Osteocyte (in vitro differentiated cells): Measurements from ENCODE around the gene DGKE. TPM values are rescaled to one million over a fixed set of nuclear protein-coding genes. Genes with fewer than 3 reads are reported as not detected.
A peak's percentile ranks its signal among the peaks of the same experiment; 100 is the strongest.

Experiments
- DNase-seq: peaks from one replicate; pipeline ENCODE4 v3.0.0; 2021; ENCODE audit warnings: mixed read lengths; ENCODE audit not compliant: unreplicated experiment; ENCODE audit errors: extremely low spot score
- H3K27ac Mint-ChIP-seq: one replicate; pipeline ENCODE4 v1.8.0; 2021; ENCODE audit warnings: mild to moderate bottlenecking, mixed read lengths; ENCODE audit not compliant: unreplicated experiment
- H3K27me3 Mint-ChIP-seq: one replicate; pipeline ENCODE4 v1.8.0; 2021; ENCODE audit warnings: mixed read lengths; ENCODE audit not compliant: unreplicated experiment
- H3K36me3 Mint-ChIP-seq: one replicate; pipeline ENCODE4 v1.8.0; 2021; ENCODE audit warnings: mixed read lengths; ENCODE audit not compliant: unreplicated experiment
- H3K4me1 Mint-ChIP-seq: one replicate; pipeline ENCODE4 v1.8.0; 2021; ENCODE audit warnings: mixed read lengths; ENCODE audit not compliant: unreplicated experiment
- H3K4me3 Mint-ChIP-seq: one replicate; pipeline ENCODE4 v1.8.0; 2021; ENCODE audit warnings: mild to moderate bottlenecking, moderate library complexity, mixed read lengths; ENCODE audit not compliant: unreplicated experiment
- H3K9me3 Mint-ChIP-seq: one replicate; pipeline ENCODE4 v1.8.0; 2021; ENCODE audit warnings: mixed read lengths; ENCODE audit not compliant: unreplicated experiment
- CTCF ChIP-seq: fragments of 200-600 bp; sonication (generic); IDR thresholded peaks from 2 replicates; pipeline ENCODE4 v1.5.0; 2021; ENCODE audit warnings: antibody characterized with exemption, mild to moderate bottlenecking, moderate library complexity
- total RNA-seq: library from RNA; stranded (reverse); gene quantifications from 2 replicates; pipeline ENCODE4 v1.2.1, GENCODE V29; 2021

The DGKE gene
- total RNA-seq, 1 donor from 2014 or later = 6.6 TPM

- H3K4me3 Mint-ChIP-seq = no peak overlapping the region
- no peaks in the 10 kb centered on the region for H3K9me3 Mint-ChIP-seq
- no peak for TF ChIP-seq CTCF
- no peak overlapping the region for H3K27ac Mint-ChIP-seq
- DNase-seq = no peak
- no peaks in the 10 kb centered on the region for H3K27me3 Mint-ChIP-seq
- peaks cover 4% of the 10 kb centered on the region for H3K36me3 Mint-ChIP-seq
- H3K4me1 Mint-ChIP-seq = no peaks in the 10 kb centered on the region
Observed at GRCh38 chr17:56826611-56827414, 7.1 kb upstream of the DGKE start.

GRCh38 chr17:56830726-56831368 is 3.1 kb upstream of the DGKE start:
- no peak for DNase-seq
- Mint-ChIP-seq H3K27ac (no peak overlapping the region), H3K4me3 (no peak overlapping the region), H3K9me3 (no peaks in the 10 kb centered on the region), H3K36me3 (peaks cover 2% of the 10 kb centered on the region), H3K4me1 (peaks cover 15% of the 10 kb centered on the region), H3K27me3 (no peaks in the 10 kb centered on the region)
- no peak for TF ChIP-seq CTCF

GRCh38 chr17:56831369-56832095 is 2.4 kb upstream of the DGKE start:
- H3K4me3 Mint-ChIP-seq = no peak overlapping the region
- DNase-seq = no peak

GRCh38 chr17:56832446-56832845 is 1.5 kb upstream of the DGKE start:
- peak overlapping the region; percentile 45 for H3K27ac Mint-ChIP-seq
- peaks cover 8% of the 10 kb centered on the region for H3K36me3 Mint-ChIP-seq
- TF ChIP-seq CTCF = no peak
- H3K9me3 Mint-ChIP-seq = no peaks in the 10 kb centered on the region
- DNase-seq = no peak
- no peaks in the 10 kb centered on the region for H3K27me3 Mint-ChIP-seq
- peaks cover 17% of the 10 kb centered on the region for H3K4me1 Mint-ChIP-seq
- H3K4me3 Mint-ChIP-seq = peak overlapping the region; percentile 83

More at GRCh38 chr17:56831369-56832095, 2.4 kb upstream of the DGKE start:
- no peak overlapping the region for H3K27ac Mint-ChIP-seq
- H3K9me3 Mint-ChIP-seq = no peaks in the 10 kb centered on the region
- no peaks in the 10 kb centered on the region for H3K27me3 Mint-ChIP-seq
- peaks cover 17% of the 10 kb centered on the region for H3K4me1 Mint-ChIP-seq
- TF ChIP-seq CTCF = no peak
- peaks cover 4% of the 10 kb centered on the region for H3K36me3 Mint-ChIP-seq
